Measurements from ENCODE around the gene KCNA3. TPM values are rescaled to one million over a fixed set of nuclear protein-coding genes. Genes with fewer than 3 reads are reported as not detected.
A peak's percentile ranks its signal among the peaks of the same experiment; 100 is the strongest.

KCNA3 gene
- total and polyA plus RNA-seq, 11 donors, result 0.06 to 2.3 (median 0.47) TPM; not detected in 1

DNA sequence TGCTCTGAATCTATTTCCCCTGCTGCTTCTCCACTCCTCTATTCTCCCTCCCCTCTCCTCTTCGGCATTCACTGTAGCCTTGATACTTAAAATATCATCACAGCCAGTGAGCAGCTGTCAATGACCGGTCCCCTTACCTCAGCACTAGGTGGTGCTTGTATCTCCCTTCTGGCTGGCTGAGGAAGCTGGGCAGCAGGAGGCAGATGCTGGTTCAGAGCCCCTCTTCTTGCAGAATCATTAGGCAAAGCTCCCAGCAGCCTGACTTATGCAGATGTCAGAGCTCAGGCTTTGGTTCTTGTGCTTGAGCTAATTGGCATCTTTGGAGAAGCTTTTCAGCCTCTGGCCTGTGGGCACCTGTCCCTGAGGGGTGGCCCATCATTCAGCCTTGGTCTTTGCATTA lies 36.7 kb downstream of the KCNA3 start:
- intact Hi-C loops (cut with DNase I), result loop anchor here in 1 of 10 donors (5.0 kb wide), 1 partner anchor 34 kb away; the partner anchor contains the start of gene KCNA3
- H3K27me3 ChIP-seq, result no peaks in the 10 kb centered on the region
- DNase-seq, result no peak
- peak overlapping the region in 1 of 12 donors; percentile 64 for H3K27ac ChIP-seq
- 42 to 84% (median 50%) methylated on average over 2 of the region's 2 CpGs for WGBS, 4 donors
- TF ChIP-seq CTCF (IDR thresholded peaks at IDR 0.05) (no peak), POLR2A (IDR thresholded peaks at IDR 0.05) (no peak)
- H3K4me3 ChIP-seq, result no peak overlapping the region
- no peaks in the 10 kb centered on the region for H3K9me3 ChIP-seq
- H3K4me1 ChIP-seq, result peaks cover 0 to 82% (median 12%) of the 10 kb centered on the region in 12 donors
- no peak for ATAC-seq
- H3K36me3 ChIP-seq, result no peaks in the 10 kb centered on the region

- H3K27ac ChIP-seq, result peak overlapping the region in 1 of 12 donors; percentile 64
- H3K4me3 ChIP-seq, result no peak overlapping the region
- 62 to 79% (median 65%) methylated on average over 2 to 3 of the region's 3 CpGs for WGBS, 4 donors
- no peaks in the 10 kb centered on the region for H3K36me3 ChIP-seq
- H3K27me3 ChIP-seq, result no peaks in the 10 kb centered on the region
- no peaks in the 10 kb centered on the region for H3K9me3 ChIP-seq
- TF ChIP-seq CTCF (IDR thresholded peaks at IDR 0.05) (no peak), POLR2A (IDR thresholded peaks at IDR 0.05) (no peak)
- DNase-seq (no peak), ATAC-seq (no peak)
- H3K4me1 ChIP-seq, result peaks cover 0 to 79% (median 12%) of the 10 kb centered on the region in 12 donors
- intact Hi-C loops (cut with DNase I), result loop anchor here in 1 of 10 donors (5.0 kb wide), 1 partner anchor 35 kb away; the partner anchor contains the start of gene KCNA3
These were observed 37.3 kb downstream of the KCNA3 start for GRCh38 chr1:110637475-110637874.

- intact Hi-C loops (cut with DNase I), result loop anchor here in 1 of 10 donors (5.0 kb wide), 1 partner anchor 36 kb away; the partner anchor contains the start of gene KCNA3
- WGBS, 4 donors, result 78 to 95% (median 90%) methylated on average over 4 of the region's 4 CpGs
- ATAC-seq (no peak), DNase-seq (no peak)
- no peaks in the 10 kb centered on the region for H3K36me3 ChIP-seq
- H3K27me3 ChIP-seq, result peaks cover 0 to 6% (median 0%) of the 10 kb centered on the region in 9 donors
- peak overlapping the region in 1 of 12 donors; percentile 64 for H3K27ac ChIP-seq
- TF ChIP-seq CTCF (IDR thresholded peaks at IDR 0.05) (no peak), POLR2A (IDR thresholded peaks at IDR 0.05) (no peak)
- no peaks in the 10 kb centered on the region for H3K9me3 ChIP-seq
- no peak overlapping the region for H3K4me3 ChIP-seq
- peaks cover 0 to 78% (median 12%) of the 10 kb centered on the region in 12 donors for H3K4me1 ChIP-seq
These were observed 38.4 kb downstream of the KCNA3 start for GRCh38 chr1:110636149-110636935.

- Histone ChIP-seq H3K4me1 (peaks cover 0 to 79% (median 12%) of the 10 kb centered on the region in 12 donors), H3K4me3 (no peak overlapping the region), H3K9me3 (no peaks in the 10 kb centered on the region), H3K27me3 (peaks cover 0 to 8% (median 0%) of the 10 kb centered on the region in 9 donors), H3K36me3 (no peaks in the 10 kb centered on the region), H3K27ac (peak overlapping the region in 1 of 12 donors; percentile 64)
- TF ChIP-seq CTCF (IDR thresholded peaks at IDR 0.05) (no peak), POLR2A (IDR thresholded peaks at IDR 0.05) (no peak)
- WGBS, 4 donors, result 86 to 97% (median 89%) methylated on average over 2 of the region's 2 CpGs
- intact Hi-C loops (cut with DNase I), result loop anchor here in 2 of 10 donors (2.0 to 5.0 kb wide), 2 partner anchors 37 to 121 kb away; partner anchors contain the start of gene KCNA3 (in 1 of the 2)
- DNase-seq, result no peak
- no peak for ATAC-seq
These were observed 39.3 kb downstream of the KCNA3 start for GRCh38 chr1:110635434-110635833.
